RWPE2 (cell line): ENCODE data around the gene NHERF2.

ENCODE experiments used
- ATAC-seq: fragments of 200-7000 bp; cut with Tn5 transposase; 3 replicates; pipeline ENCODE4 v1.9.1; 2021; ENCODE audit warnings: low read depth
- DNase-seq: peaks from one replicate; pipeline ENCODE4 v3.0.0-alpha.2; 2020; ENCODE audit warnings: low spot score
- H3K27ac ChIP-seq: fragments of 450-650 bp; 2 replicates; pipeline ENCODE4 v1.5.1; 2017; ENCODE audit warnings: mild to moderate bottlenecking; ENCODE audit not compliant: poor library complexity, severe bottlenecking
- H3K27me3 ChIP-seq: fragments of 250-450 bp; sonication (Bioruptor Pico); 2 replicates; pipeline ENCODE4 v1.5.1; 2021; ENCODE audit warnings: mild to moderate bottlenecking, moderate library complexity; ENCODE audit not compliant: insufficient read depth, poor library complexity, severe bottlenecking
- H3K36me3 ChIP-seq: fragments of 250-450 bp; sonication (Bioruptor Pico); 2 replicates; pipeline ENCODE4 v1.5.1; 2020; ENCODE audit warnings: low read depth, mild to moderate bottlenecking, moderate library complexity
- H3K4me1 ChIP-seq: fragments of 250-450 bp; sonication (Bioruptor Pico); 2 replicates; pipeline ENCODE4 v1.5.1; 2021; ENCODE audit warnings: mild to moderate bottlenecking, moderate library complexity; ENCODE audit not compliant: insufficient read depth, poor library complexity, severe bottlenecking
- H3K4me3 ChIP-seq: fragments of 250-450 bp; sonication (Bioruptor Pico); 2 replicates; pipeline ENCODE4 v1.5.1; 2021; ENCODE audit warnings: mild to moderate bottlenecking, moderate library complexity; ENCODE audit not compliant: severe bottlenecking
- H3K9me3 ChIP-seq: fragments of 250-450 bp; sonication (Bioruptor Pico); 2 replicates; pipeline ENCODE4 v1.5.1; 2021; ENCODE audit warnings: mild to moderate bottlenecking, moderate library complexity; ENCODE audit not compliant: severe bottlenecking
- CTCF ChIP-seq: fragments of 450-650 bp; IDR thresholded peaks from one replicate; pipeline ENCODE4 v1.5.1; 2017; ENCODE audit warnings: mild to moderate bottlenecking, moderate library complexity; ENCODE audit not compliant: poor library complexity, severe bottlenecking

Gene NHERF2

GRCh38 chr16:2075631-2076030 is 48.9 kb downstream of the NHERF2 start:
- DNase-seq (no peak), ATAC-seq (no peak)
- no peaks in the 10 kb centered on the region for H3K9me3 ChIP-seq
- H3K27me3 ChIP-seq, result no peaks in the 10 kb centered on the region
- H3K27ac ChIP-seq, result no peak overlapping the region
- no peak for TF ChIP-seq CTCF
- H3K4me1 ChIP-seq, result no peaks in the 10 kb centered on the region
- peaks cover 15% of the 10 kb centered on the region for H3K36me3 ChIP-seq
- no peak overlapping the region for H3K4me3 ChIP-seq

- peaks cover 10% of the 10 kb centered on the region for H3K36me3 ChIP-seq
- no peak for TF ChIP-seq CTCF
Measured at GRCh38 chr16:2076072-2076865, 49.6 kb downstream of the NHERF2 start.

GRCh38 chr16:2077016-2077415 is 50.3 kb downstream of the NHERF2 start:
- no peak for TF ChIP-seq CTCF
- DNase-seq, result no peak
- Histone ChIP-seq H3K4me1 (peaks cover under 1% of the 10 kb centered on the region), H3K9me3 (no peaks in the 10 kb centered on the region), H3K4me3 (no peak overlapping the region), H3K27ac (no peak overlapping the region), H3K27me3 (no peaks in the 10 kb centered on the region), H3K36me3 (peaks cover 15% of the 10 kb centered on the region)
- no peak for ATAC-seq

More at GRCh38 chr16:2076072-2076865, 49.6 kb downstream of the NHERF2 start:
- Histone ChIP-seq H3K27me3 (no peaks in the 10 kb centered on the region), H3K4me1 (no peaks in the 10 kb centered on the region), H3K4me3 (no peak overlapping the region), H3K27ac (no peak overlapping the region), H3K9me3 (no peaks in the 10 kb centered on the region)
- ATAC-seq (no peak), DNase-seq (no peak)

GRCh38 chr16:2077696-2078095 is 51.0 kb downstream of the NHERF2 start:
- Histone ChIP-seq H3K27ac (no peak overlapping the region), H3K4me3 (no peak overlapping the region), H3K4me1 (peaks cover 6% of the 10 kb centered on the region), H3K36me3 (peaks cover 16% of the 10 kb centered on the region), H3K9me3 (no peaks in the 10 kb centered on the region), H3K27me3 (no peaks in the 10 kb centered on the region)
- no peak for ATAC-seq
- DNase-seq, result no peak
- no peak for TF ChIP-seq CTCF

GRCh38 chr16:2078096-2078495 is 51.4 kb downstream of the NHERF2 start:
- peaks cover 6% of the 10 kb centered on the region for H3K4me1 ChIP-seq
- no peak for TF ChIP-seq CTCF
- H3K27ac ChIP-seq, result no peak overlapping the region
- H3K36me3 ChIP-seq, result peaks cover 15% of the 10 kb centered on the region
- ATAC-seq (no peak), DNase-seq (no peak)
- no peak overlapping the region for H3K4me3 ChIP-seq
- H3K9me3 ChIP-seq, result no peaks in the 10 kb centered on the region
- no peaks in the 10 kb centered on the region for H3K27me3 ChIP-seq
